Central memory CD8-positive, alpha-beta T cell (primary cell): ENCODE measurements around the gene TMEM163.

ENCODE experiments used
- ATAC-seq: fragments of 150-1000 bp; cut with Tn5 transposase; replicated peaks from 2 replicates; pipeline ENCODE4 v1.10.0; 2022; ENCODE audit warnings: mild to moderate bottlenecking, moderate FRiP score, moderate number of reproducible peaks; ENCODE audit not compliant: poor library complexity, severe bottlenecking; ENCODE audit errors: extremely low read depth
- DNase-seq, 2 donors: peaks; one replicate each; pipeline ENCODE4 v3.0.0; 2021; ENCODE audit warnings: low spot score in 2 of 2
- H3K27ac Mint-ChIP-seq: one replicate; pipeline ENCODE4 v1.8.0; 2022; ENCODE audit warnings: low read depth, mild to moderate bottlenecking, moderate library complexity, mixed read lengths
- H3K27me3 Mint-ChIP-seq: one replicate; pipeline ENCODE4 v1.8.0; 2022; ENCODE audit warnings: mixed read lengths
- H3K36me3 Mint-ChIP-seq: one replicate; pipeline ENCODE4 v1.8.0; 2022; ENCODE audit warnings: mild to moderate bottlenecking, moderate library complexity, mixed read lengths; ENCODE audit not compliant: insufficient read depth
- H3K4me1 Mint-ChIP-seq: one replicate; pipeline ENCODE4 v1.8.0; 2022; ENCODE audit warnings: mixed read lengths
- H3K4me3 Mint-ChIP-seq: one replicate; pipeline ENCODE4 v1.8.0; 2022; ENCODE audit warnings: mild to moderate bottlenecking, moderate library complexity, mixed read lengths
- H3K9me3 Mint-ChIP-seq: one replicate; pipeline ENCODE4 v1.8.0; 2022; ENCODE audit warnings: mixed read lengths

TMEM163 gene

GRCh38 chr2:134453973-134454372, 264.8 kb downstream of the TMEM163 start:
- peaks cover 7% of the 10 kb centered on the region for H3K36me3 Mint-ChIP-seq
- H3K9me3 Mint-ChIP-seq, result no peaks in the 10 kb centered on the region
- H3K27ac Mint-ChIP-seq, result no peak overlapping the region
- no peak overlapping the region for H3K4me3 Mint-ChIP-seq
- DNase-seq (no peak), ATAC-seq (no peak)
- no peaks in the 10 kb centered on the region for H3K27me3 Mint-ChIP-seq
- no peaks in the 10 kb centered on the region for H3K4me1 Mint-ChIP-seq

GRCh38 chr2:134453476-134453875, 265.3 kb downstream of the TMEM163 start:
- Mint-ChIP-seq H3K27me3 (no peaks in the 10 kb centered on the region), H3K27ac (no peak overlapping the region), H3K4me3 (no peak overlapping the region), H3K9me3 (no peaks in the 10 kb centered on the region), H3K36me3 (peaks cover 8% of the 10 kb centered on the region), H3K4me1 (no peaks in the 10 kb centered on the region)
- ATAC-seq, result no peak
- no peak for DNase-seq

GRCh38 chr2:134452042-134452733, 266.6 kb downstream of the TMEM163 start:
- ATAC-seq, result no peak
- DNase-seq, result no peak
- Mint-ChIP-seq H3K27ac (no peak overlapping the region), H3K9me3 (no peaks in the 10 kb centered on the region), H3K27me3 (no peaks in the 10 kb centered on the region), H3K4me1 (no peaks in the 10 kb centered on the region), H3K36me3 (peaks cover 10% of the 10 kb centered on the region), H3K4me3 (no peak overlapping the region)

- Mint-ChIP-seq H3K4me1 (no peaks in the 10 kb centered on the region), H3K27ac (no peak overlapping the region), H3K27me3 (no peaks in the 10 kb centered on the region), H3K4me3 (no peak overlapping the region), H3K9me3 (no peaks in the 10 kb centered on the region), H3K36me3 (peaks cover 13% of the 10 kb centered on the region)
- ATAC-seq, result no peak
- no peak for DNase-seq
These were observed 267.5 kb downstream of the TMEM163 start for GRCh38 chr2:134451347-134451630.

- no peaks in the 10 kb centered on the region for H3K9me3 Mint-ChIP-seq
- DNase-seq (no peak), ATAC-seq (no peak)
- H3K4me3 Mint-ChIP-seq, result no peak overlapping the region
- no peaks in the 10 kb centered on the region for H3K4me1 Mint-ChIP-seq
- H3K27me3 Mint-ChIP-seq, result no peaks in the 10 kb centered on the region
- H3K36me3 Mint-ChIP-seq, result peaks cover 13% of the 10 kb centered on the region
- peak overlapping the region; percentile 33 for H3K27ac Mint-ChIP-seq
These were observed 268.9 kb downstream of the TMEM163 start for GRCh38 chr2:134449751-134450513.

- H3K4me3 Mint-ChIP-seq, result no peak overlapping the region
- H3K27me3 Mint-ChIP-seq, result no peaks in the 10 kb centered on the region
- H3K4me1 Mint-ChIP-seq, result no peaks in the 10 kb centered on the region
- peaks cover 13% of the 10 kb centered on the region for H3K36me3 Mint-ChIP-seq
- no peak overlapping the region for H3K27ac Mint-ChIP-seq
- no peak for DNase-seq
- ATAC-seq, result no peak
- H3K9me3 Mint-ChIP-seq, result no peaks in the 10 kb centered on the region
These were observed 269.6 kb downstream of the TMEM163 start for GRCh38 chr2:134449157-134449556.

GRCh38 chr2:134448650-134449049, 270.1 kb downstream of the TMEM163 start:
- ATAC-seq (no peak), DNase-seq (no peak)
- H3K36me3 Mint-ChIP-seq, result peaks cover 11% of the 10 kb centered on the region
- no peaks in the 10 kb centered on the region for H3K4me1 Mint-ChIP-seq
- H3K9me3 Mint-ChIP-seq, result no peaks in the 10 kb centered on the region
- H3K27me3 Mint-ChIP-seq, result no peaks in the 10 kb centered on the region
- H3K27ac Mint-ChIP-seq, result no peak overlapping the region
- no peak overlapping the region for H3K4me3 Mint-ChIP-seq

GRCh38 chr2:134447669-134448068, 271.1 kb downstream of the TMEM163 start:
- H3K27ac Mint-ChIP-seq, result no peak overlapping the region
- DNase-seq (no peak), ATAC-seq (no peak)
- H3K9me3 Mint-ChIP-seq, result no peaks in the 10 kb centered on the region
- no peak overlapping the region for H3K4me3 Mint-ChIP-seq
- peaks cover 11% of the 10 kb centered on the region for H3K36me3 Mint-ChIP-seq
- H3K27me3 Mint-ChIP-seq, result no peaks in the 10 kb centered on the region
- no peaks in the 10 kb centered on the region for H3K4me1 Mint-ChIP-seq

GRCh38 chr2:134446383-134447017, 272.3 kb downstream of the TMEM163 start:
- no peak overlapping the region for H3K27ac Mint-ChIP-seq
- H3K4me1 Mint-ChIP-seq, result no peaks in the 10 kb centered on the region
- ATAC-seq, result no peak
- H3K27me3 Mint-ChIP-seq, result no peaks in the 10 kb centered on the region
- peaks cover 13% of the 10 kb centered on the region for H3K36me3 Mint-ChIP-seq
- no peaks in the 10 kb centered on the region for H3K9me3 Mint-ChIP-seq
- DNase-seq, result no peak
- no peak overlapping the region for H3K4me3 Mint-ChIP-seq

- no peaks in the 10 kb centered on the region for H3K4me1 Mint-ChIP-seq
- no peak overlapping the region for H3K27ac Mint-ChIP-seq
- DNase-seq (no peak), ATAC-seq (no peak)
- no peaks in the 10 kb centered on the region for H3K27me3 Mint-ChIP-seq
- H3K36me3 Mint-ChIP-seq, result peaks cover 11% of the 10 kb centered on the region
- no peaks in the 10 kb centered on the region for H3K9me3 Mint-ChIP-seq
- H3K4me3 Mint-ChIP-seq, result no peak overlapping the region
These were observed 272.8 kb downstream of the TMEM163 start for GRCh38 chr2:134445985-134446382.

GRCh38 chr2:134445116-134445515, 273.7 kb downstream of the TMEM163 start:
- ATAC-seq, result no peak
- Mint-ChIP-seq H3K27ac (peak overlapping the region; percentile 19), H3K9me3 (no peaks in the 10 kb centered on the region), H3K36me3 (peaks cover 11% of the 10 kb centered on the region), H3K27me3 (no peaks in the 10 kb centered on the region), H3K4me3 (no peak overlapping the region), H3K4me1 (no peaks in the 10 kb centered on the region)
- DNase-seq, result no peak

- H3K4me1 Mint-ChIP-seq, result no peaks in the 10 kb centered on the region
- H3K27me3 Mint-ChIP-seq, result no peaks in the 10 kb centered on the region
- peaks cover 9% of the 10 kb centered on the region for H3K36me3 Mint-ChIP-seq
- no peak overlapping the region for H3K27ac Mint-ChIP-seq
- ATAC-seq (no peak), DNase-seq (no peak)
- no peaks in the 10 kb centered on the region for H3K9me3 Mint-ChIP-seq
- H3K4me3 Mint-ChIP-seq, result no peak overlapping the region
These were observed 274.9 kb downstream of the TMEM163 start for GRCh38 chr2:134443814-134444480.
